GM19395 (cell line): Measurements from ENCODE around the gene C1QTNF9.
"Not testable (repeated sequence)": the region's sequence is repeated elsewhere in the genome, so short reads cannot be mapped to it uniquely, and the experiment has no call there.

Experiments
- ATAC-seq: cut with Tn5 transposase; IDR thresholded peaks from one replicate; pipeline ENCODE4 v1.9.1; 2021; ENCODE audit warnings: mild to moderate bottlenecking, moderate library complexity; ENCODE audit not compliant: unreplicated experiment

Gene C1QTNF9

DNA sequence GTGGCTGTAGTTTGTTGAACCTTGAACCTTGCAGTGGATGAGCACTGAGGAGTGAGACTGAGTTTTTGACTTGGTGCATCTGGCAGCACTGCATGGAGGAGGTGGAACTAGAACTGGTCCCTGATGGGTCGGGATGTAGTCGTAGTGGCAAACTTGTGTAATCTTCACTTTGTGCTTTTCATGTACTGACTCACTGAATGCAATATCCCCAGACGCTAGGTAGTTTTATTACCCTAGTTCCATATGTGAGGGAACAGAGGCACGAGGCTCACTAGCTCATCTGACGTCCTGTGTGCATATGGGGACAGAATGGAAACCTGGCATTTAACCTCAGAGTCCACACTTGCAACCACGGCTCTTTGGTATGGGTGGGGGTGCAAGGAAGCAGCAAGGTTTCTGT is 10.3 kb downstream of the C1QTNF9 start:
- ATAC-seq: not testable (repeated sequence)

DNA sequence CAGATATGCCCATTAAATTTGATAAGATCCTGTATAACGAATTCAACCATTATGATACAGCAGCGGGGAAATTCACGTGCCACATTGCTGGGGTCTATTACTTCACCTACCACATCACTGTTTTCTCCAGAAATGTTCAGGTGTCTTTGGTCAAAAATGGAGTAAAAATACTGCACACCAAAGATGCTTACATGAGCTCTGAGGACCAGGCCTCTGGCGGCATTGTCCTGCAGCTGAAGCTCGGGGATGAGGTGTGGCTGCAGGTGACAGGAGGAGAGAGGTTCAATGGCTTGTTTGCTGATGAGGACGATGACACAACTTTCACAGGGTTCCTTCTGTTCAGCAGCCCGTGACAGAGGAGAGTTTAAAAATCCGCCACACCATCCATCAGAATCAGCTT is 12.0 kb downstream of the C1QTNF9 start:
- ATAC-seq: not testable (repeated sequence)

DNA sequence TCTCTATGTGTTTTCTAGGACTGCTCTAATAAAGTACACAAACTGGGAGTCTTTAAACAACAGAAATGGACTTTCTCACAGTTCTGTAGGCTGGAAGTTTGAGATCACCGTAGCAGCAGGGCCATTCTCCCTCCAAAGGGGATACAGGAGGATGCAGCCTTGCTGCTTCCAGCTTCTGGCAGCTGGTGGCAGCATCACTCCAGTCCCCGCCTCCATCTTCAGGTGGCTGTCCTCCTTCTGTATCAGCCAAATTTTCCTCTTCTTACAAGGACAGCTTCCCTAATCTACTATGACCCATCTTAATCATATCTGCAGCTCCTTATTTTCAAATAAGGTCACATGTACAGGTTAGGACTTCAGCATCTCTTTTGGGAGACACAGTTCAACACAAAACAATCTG is 13.1 kb downstream of the C1QTNF9 start:
- not testable (repeated sequence) for ATAC-seq

DNA sequence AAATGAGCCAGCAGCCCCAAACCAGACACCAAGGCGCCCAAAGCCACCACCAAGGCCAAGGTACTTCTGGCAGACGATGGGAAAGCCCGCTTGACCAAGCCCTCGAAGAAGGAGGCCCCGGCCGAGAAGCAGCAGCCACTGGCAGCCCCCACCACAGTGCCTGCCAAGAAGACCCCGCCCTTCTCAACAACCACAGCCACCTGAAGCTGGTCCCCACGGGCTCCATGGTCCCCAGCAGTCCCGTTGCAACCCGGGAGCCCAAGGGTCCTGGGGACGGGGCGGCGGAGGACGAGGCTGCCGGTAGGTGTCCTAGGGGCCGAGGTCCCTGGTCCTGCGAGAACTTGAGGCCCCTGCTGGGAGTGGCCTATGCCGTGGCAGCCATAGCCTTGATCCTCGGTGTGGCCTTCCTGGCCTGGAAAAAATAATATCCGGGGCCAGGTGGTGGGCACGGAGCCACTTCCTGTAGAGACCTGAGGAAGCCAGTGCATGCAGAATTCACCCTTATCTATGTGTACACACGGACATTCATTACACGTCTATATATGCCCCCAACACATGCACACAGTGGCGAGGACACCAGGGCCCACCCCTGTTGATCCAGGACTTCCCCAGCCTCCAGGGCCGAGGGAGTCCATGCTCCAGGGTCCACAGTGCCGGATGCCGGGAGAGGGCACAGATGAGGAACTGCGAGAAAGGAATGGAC is 13.8 kb downstream of the C1QTNF9 start:
- ATAC-seq: no peak

DNA sequence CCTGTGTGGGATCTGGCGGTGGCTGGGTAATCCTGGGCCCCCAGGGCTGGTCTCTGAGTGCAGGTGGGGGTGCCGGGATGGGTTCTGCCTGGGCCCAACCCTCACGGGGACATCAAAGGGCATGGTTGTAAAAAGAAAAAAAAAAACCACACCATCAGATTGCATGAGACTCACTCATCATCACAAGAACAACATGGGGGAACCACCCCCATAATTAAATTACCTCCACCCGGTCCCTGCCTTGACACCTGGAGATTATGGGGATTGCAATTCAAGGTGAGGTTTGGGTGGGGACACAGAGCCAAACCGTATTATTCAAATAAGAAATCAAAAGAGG is 14.3 kb downstream of the C1QTNF9 start:
- ATAC-seq: no peak

DNA sequence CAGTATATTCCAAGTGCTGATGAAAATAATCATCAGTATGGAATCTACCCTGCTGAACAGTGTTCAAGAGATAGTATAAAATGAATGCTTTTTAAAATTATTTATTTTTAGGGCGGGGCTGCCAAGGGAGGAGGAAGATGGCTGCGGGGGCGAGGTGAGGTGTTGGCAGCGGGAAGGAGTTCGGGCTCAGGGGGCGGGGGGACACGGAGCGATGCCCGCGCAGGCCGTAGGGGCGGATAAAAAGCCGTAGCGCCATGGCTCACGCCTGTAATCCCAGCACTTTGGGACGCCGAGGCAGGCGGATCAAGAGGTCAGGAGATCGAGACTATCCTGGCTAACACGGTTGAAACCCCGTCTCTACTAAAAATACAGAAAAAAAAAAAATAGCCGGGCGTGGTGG is 18.2 kb downstream of the C1QTNF9 start:
- not testable (repeated sequence) for ATAC-seq

DNA sequence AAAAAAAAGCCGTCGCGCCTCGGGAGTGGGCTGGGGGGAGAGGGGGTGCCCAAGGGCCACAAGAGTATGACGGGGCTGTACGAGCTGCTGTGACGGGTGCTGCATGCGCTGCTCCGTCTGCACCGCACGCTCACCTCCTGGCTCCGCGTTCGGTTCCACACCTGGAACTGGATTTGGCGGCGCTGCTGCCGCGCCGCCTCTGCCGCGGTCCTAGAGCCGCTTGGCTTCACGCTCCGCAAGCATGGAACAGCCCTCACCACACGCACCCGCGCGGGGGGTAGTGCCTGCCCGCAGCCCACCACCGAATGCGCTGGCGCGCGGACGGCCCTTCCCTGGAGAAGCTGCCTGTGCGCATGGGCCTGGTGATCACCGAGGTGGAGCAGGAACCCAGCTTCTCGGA is 18.8 kb downstream of the C1QTNF9 start:
- ATAC-seq: no peak

DNA sequence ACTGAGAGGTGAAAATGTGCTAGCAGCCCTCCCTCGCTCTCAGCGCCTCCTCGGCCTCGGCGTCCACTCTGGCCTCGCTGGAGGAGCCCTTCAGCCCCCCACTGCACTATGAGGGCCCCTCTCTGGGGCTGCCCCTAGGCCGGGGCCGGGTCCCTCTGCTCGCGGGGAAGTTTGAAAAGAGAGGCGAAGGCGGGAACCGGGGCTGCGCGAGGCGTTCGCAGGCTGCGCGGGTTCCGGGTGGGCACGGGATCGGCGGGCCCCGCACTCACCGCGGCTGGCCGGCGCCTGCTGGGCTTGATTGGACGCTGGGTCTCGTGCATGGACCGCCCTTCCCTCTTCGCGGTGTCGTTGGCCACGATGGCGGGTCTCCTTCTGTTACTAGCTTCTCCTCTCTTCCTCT is 29.3 kb downstream of the C1QTNF9 start:
- ATAC-seq: no peak

DNA sequence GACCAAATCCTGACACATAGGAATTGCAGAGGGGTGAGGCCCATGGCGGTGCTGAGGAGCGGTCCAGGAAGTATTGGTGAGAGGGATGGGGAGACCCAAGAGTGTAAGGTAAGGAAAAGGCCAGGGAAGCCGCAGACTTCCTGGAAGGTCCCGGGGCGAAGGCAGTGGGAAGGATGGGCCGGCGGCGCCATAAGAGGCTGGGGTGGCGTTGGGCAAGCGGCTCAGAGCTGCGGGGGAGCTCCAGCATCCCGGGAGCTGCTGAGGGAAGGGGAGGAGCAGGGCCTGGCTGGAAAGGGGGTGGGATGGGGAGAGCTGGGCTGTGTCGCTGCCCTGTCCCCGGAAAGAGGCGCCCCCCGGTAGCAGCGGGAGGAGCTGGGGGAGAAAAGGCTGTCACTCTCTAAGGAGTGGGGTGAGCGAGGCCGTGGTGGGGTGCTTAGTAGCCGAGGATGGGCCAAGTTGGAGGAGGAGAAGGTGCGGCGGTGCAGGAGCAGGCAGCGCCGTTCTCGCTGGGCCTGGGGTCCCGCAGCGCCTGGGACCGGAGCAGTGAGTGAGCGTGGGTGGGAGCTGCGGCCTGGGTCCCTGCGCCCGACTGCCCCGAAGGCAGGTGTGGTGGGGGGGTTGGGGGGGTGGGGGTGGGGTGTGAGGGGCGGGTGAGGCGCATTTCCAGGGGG is 30.7 kb downstream of the C1QTNF9 start:
- ATAC-seq: no peak

DNA sequence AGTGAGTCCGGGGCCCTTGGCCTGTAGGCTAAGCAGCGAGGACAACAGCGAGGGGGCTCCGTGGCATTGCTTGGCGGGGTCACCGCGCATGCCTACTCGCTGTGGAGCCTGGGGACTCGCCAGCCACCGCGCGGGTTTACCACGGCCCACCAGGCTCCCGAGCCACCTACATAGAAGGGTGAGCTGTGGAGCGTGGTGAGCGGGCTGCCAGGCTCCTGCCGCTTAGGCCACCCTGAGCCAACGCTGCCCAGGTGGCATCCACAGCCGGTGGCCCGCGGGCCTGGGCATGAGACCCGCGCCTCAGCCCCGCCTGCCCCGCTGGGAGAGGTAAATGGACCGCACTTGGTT is 31.2 kb downstream of the C1QTNF9 start:
- ATAC-seq: no peak

DNA sequence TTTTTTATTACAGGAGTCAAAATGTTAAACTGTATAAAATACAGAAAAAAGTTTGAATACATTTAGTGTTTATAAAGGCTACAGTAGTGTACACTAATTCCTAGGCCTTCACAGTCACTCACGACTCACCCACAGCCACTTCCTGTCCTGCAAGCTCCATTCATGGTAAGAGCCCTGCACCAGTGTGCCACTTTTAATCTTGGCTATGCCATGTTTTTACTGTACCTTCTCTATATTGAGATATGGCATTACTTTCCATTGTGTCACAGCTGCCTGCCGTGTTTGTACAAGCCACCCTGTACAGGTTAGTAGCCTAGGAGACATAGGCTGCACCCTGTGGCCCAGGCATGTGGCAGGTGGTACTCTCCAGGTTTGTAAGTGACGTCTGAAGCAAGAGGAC is 32.1 kb downstream of the C1QTNF9 start:
- no peak for ATAC-seq

DNA sequence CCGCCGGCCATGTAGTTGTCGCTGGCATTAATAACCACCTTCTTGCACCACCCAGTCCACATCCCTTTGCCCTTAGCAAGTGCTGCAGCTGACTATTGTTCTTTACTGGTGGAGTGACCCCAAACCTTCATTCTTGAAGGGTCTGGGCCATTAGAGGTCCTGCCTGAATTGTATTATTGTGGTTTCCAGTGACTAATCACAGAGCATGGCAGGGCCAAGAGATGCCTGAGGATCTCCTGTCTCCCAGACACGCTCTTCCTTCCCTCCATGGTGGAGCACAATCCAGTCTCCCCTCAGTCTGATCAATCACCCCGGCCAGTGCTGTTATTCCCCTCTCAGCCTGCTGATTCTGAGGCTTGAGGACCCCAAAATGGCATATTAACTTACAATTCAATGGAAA is 39.0 kb downstream of the C1QTNF9 start:
- no peak for ATAC-seq

DNA sequence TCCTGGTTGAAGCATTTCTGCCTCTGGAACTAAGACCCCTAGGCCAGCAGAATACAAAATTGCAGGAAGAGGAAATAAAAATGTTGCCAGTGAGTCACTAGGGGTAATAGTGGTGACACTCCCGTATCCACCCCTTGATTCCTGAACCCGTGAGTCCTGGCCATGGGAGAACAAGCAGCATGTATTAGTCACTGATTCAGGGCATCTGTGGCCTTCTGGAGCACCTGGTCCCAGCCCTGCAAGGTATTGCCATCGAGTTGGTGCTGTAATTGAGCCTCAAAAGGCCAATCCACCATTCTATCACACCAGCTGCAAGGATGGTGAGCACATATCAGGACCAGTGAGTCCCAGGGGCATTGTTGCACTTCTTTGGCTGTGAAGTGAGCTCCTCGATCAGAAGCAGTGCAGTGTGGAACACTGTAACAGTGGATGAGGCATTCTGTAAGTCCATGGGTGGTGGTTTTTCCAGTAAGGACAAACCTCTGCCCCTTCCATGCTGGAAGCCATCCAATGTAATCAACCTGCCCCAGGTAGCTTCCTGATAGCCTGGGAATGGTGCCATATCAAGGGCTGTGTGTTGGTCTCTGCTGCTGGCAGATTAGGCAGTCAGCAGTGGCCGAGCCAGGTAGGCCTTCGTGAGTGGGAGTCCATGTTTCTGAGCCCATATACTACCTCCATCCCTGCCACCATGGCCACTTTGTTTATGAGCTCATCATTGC is 39.6 kb downstream of the C1QTNF9 start:
- no peak for ATAC-seq

DNA sequence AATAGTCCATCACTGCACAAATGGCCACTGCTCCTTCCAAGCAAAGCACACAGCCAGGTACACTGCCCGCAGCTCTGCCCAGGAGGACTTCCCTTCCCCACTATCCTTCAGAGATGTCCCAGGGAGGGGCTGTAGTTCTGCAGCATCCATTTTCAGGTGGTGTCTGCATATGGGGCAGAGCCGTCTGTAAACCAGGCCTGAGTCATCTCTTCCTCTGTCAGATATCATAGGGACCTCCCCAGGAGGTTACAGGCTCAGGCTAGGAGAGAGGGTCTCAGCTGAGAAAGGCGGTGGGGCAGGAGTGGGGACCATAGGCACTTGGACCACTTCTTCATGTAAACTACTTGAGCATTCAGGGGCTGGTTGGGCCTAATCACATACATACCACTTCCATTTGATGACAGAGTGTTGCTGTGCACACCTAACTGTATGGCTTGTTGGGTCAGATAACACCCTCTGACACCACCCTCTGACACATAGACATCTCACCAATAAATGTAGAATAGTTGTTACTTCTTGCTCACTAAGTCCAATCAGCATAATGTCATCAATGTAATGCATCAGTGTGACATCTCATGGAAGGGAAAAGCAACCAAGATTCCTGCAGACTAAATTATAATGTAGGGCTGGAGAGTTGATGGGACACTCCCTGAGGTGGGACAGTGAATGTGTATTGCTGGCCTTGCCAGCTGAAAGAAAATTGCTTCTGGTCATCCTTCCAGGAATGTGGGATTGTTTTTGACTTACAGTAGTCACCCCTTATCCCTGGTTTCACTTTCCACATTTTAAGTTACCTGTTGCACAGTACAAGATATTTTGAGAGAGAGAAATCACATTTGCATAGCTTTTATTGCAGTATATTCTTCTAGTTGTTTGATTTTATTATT is 40.6 kb downstream of the C1QTNF9 start:
- not testable (repeated sequence) for ATAC-seq

DNA sequence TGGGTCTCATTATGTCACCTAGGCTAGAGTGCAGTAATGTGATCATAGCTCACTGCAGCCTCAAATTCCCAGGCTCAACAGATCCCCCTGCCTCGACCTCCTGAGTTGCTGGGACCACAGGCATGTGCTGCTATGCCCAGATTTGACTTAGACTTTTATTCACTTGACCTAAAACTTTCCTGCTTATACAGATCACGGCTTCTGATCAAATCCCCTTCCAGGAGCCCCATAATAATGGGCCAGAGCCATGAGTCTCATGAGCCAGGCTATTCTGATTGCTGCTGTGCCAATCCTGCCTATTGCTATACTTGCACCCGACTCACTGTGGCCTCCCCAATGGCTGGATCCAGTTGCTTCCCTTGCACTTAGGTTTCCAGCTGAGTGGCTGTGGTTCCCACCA is 42.0 kb downstream of the C1QTNF9 start:
- no peak for ATAC-seq

DNA sequence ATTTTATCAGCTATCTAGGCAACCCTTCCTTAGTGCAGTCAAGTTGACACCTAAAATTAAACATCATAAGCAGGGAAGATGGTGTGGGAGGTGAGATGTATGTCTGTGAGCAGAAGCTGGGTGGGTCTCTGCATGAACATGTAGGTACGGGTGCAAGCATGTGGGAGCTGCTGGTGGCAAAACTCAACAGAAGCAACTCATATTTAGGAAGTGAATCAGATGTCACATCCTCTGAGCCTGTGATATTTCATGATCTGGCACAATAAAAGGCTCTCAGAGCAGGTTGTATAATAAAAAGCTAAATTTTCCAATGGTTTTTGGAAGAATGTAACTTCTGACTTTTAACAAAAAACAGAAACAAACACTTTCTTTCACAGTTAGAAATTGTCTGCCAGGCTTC is 44.4 kb downstream of the C1QTNF9 start:
- ATAC-seq: no peak

DNA sequence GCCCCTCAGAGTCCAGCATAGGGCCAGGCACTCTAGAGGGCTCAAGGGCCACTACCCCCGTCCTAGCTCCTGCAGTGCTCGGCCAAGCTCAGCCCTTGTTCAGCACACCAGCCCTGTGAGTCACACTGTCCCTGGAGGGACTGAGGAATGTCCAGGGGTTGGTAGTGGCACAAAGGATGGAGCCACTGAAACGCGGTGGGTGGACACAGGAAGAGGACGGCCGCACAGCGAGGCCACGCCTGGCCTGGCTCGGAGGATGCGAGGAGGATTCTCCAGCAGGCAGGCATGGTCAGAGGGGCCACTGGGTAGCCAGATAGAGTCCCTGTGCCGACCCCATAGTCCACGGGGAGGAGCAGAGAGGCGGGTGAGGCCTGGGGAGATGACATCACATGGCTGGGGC is 45.7 kb downstream of the C1QTNF9 start:
- ATAC-seq: no peak

DNA sequence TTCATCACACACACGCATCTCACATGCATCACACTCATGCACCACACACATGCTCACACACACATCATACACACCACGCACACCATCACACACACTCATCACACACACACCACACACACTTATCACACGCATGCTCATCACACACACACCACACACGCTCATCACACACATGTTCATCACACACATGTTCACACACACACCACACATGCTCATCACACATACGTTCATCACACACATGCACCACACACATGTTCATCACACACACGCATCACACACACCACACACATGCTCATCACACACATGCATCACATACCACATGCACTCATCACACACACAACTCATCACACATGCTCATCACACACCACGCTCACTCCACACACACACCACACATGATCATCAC is 46.9 kb downstream of the C1QTNF9 start:
- ATAC-seq: no peak

DNA sequence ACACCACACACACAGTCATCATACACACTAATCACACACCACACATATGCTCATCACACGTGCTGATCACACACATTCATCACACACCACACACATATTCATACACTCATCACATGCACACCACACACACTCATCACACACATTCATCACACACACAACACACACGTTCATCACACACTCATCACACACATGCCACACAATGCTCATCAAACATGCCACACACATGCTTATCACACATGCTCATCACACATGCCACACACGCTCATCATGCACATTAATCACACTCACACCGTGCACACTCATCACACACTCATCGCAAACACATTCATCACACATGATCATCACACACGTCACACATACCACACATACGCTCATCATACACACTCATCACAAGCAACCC is 47.5 kb downstream of the C1QTNF9 start:
- ATAC-seq: no peak

DNA sequence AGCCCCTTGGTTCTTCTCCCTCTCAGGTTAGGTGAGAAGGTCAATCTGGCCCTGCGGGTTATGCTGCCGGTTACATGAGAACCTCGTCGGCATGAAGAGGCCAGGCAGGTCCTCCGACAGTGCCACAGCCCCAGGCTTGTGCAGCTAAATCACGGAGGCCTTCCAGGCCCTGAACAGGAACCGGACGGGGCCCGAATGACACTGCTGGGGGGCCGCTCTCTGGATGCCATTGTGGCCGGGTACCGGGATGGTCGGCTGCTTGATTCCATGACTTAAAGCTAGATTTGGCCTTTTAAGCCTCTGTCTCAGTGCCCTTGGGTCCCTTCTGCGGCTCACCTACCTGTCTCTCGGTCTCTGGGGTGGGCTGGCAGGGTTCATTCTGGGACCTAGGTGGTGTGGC is 48.4 kb downstream of the C1QTNF9 start:
- ATAC-seq: no peak

DNA sequence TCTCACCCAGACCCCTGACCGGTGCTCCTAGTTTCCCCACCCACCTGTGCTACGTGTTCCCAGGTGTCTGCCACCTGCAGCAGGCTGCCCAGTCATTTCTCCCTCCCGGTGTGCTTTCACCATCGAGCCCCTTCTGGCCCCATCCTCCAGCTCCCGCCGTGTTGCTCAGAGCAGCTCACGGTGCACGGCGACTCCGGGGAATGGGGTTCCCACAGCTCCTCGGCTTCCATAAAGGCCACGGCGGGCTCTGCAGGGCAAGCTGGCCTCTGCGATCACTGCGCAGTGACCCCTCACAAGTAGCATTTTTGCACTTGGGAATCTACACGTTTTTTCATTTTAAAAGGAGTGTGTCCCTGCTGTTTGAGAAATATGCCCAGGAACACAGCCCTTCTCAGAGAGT is 49.5 kb downstream of the C1QTNF9 start:
- not testable (repeated sequence) for ATAC-seq
